Limb (tissue), 2 donors: Measurements from ENCODE around the gene RAB3C.
A peak's percentile ranks its signal among the peaks of the same experiment; 100 is the strongest.

ENCODE experiments used
- DNase-seq, 2 donors: peaks; one replicate each; pipeline ENCODE4 v3.0.0-alpha.2; 2016; ENCODE audit errors: extremely low spot score in 2 of 2

RAB3C gene

DNA sequence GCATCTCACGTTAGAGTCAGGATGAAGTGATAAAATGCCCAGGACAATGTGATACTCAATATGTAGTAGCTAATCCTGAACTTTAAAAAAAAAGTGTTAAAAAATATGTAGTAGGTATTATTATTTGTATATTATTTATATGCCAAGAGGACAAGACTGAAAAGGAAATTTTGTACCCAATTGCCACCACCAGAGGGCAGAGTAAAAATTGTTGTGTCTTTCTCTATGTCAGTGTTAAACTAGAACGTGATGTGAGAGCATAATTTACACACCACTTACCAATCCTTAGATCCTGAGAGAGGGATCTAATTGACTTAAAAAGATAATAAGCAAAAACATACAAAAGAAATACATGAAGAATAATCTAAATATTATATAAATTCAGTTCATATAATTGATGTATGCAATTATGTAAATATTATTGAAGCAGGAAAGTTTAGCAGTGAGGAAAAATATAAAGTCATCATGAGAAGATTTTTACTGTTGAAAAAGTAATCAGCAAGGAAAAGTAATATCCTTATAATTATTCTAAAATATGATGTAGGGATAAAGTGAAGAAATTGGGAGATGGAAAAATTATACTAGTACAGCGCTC is 288.9 kb downstream of the RAB3C start:
- peak in 1 of 2 donors; percentile 31 for DNase-seq

DNA sequence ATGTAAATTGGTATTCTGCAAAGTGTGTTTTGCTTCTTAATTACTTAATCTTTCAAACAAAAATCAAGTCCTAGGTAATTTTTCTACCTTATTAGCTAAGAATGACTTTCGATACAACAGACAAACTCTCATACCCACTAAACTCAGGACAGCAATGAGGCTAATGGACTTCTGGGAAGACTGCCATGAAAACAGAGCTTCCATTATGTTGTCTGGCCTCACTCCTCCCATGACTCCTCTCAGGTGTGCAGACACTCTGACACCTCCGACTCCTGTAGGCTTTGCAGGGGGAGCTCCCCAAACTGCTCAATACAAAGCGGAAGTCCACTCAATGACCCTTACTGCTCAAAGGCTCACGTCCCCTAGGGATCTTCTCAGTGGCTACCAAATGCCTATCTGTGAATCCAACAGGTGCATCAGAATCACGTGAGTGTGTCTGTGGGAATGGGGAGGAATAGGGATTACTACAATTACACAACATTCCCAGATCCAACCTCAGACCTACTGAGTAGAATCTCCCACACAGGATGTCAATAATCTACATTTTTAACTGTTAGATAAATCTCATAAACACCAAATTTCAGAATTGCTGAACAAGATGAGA is 289.9 kb downstream of the RAB3C start:
- DNase-seq = no peak

DNA sequence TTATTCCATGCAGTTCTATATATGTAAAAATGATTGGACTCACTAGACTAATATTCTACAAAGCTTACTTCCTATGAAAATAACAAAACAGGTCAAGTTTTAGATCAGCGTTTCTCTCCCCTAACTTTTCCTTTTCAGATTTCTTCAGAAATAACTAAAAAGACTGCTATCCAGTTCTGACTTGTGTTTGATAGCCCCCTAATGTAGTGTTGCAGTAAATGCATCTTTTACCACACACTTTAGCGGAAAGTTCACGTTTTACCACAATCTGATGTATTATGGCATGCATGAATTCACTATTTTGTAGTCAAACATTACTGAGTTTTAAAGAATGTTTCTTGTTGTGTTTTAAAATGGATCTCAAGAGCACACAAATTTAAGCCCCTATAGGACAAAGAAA is 292.7 kb downstream of the RAB3C start:
- DNase-seq = no peak

DNA sequence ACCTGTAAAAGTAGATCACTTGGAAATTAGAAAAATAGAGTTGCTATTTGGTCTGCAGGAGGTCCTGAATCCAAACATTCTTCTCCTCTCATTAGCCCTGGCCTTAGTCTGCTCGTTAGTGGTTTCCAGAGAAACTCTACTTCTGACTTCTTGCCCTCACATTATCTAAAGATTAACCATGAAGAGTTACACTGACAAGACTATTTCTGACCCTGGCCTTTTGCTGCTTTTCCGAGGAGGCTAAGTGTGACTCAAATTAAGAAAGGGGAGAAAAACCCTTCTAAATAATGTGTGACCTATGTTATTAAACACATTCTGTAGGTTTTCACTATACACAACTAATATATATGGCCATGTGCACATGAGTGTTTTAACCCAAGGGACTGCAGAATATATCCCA is 302.4 kb downstream of the RAB3C start:
- no peak for DNase-seq

DNA sequence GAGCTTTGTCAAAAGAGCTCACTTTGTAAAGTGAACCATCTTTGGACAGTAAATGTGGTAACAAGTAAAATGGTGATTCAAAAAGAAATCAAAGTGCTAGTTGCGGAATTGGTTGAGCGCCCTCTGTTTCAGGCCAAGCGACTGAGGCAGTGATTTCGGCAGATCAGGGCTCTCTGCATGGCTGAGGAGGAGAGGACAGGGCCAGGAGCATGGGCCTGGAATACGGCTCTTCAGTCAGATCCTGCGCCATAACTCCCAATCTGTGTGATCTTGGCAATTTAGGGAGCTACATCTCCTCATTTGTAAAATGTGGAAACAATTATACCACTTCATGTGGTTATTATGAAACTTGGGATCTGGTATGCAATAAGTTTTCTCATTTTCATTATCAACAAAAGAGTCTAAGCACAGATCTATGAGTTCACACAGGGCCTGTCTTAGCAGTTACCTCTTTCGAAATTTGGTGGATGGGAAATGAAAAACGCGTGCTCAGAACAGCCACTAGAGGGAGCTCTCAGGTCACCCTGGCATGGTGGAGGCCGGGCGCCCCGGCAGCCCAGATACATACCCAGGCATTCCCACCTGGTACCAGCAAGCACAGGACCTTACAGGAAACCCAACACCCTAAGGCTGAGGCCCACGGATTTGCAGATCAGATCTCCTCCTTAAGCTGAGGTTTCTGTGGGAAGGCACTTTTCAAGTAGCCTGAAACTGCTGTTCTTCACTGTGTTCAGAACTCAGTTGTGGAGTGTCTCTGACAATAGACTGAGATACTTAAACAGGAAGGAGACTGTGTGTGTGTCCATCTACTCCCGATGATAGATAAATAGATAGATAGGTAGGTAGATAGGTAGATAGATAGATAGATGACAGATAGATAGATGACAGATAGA is 303.7 kb downstream of the RAB3C start:
- DNase-seq = peak; percentile 67 to 70

DNA sequence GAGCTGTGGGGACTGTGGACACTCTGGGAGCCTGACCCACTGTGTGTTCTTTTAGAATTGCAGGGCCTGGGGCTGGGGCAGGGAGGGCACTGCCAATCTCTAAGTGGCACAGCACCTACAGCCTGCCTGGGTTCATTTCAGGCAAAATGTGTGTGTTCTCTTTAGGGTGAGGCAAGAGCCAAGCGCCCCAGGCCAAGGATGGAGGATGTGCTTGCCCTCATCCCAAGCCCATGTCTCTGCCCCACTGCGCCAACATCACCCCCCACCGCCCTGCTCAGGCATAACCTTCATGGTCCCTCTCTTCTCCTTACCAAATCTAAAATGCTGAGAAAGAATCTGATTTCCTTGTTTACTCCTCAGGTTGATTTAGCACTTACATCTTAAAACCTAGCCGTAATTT is 304.4 kb downstream of the RAB3C start:
- DNase-seq = no peak

DNA sequence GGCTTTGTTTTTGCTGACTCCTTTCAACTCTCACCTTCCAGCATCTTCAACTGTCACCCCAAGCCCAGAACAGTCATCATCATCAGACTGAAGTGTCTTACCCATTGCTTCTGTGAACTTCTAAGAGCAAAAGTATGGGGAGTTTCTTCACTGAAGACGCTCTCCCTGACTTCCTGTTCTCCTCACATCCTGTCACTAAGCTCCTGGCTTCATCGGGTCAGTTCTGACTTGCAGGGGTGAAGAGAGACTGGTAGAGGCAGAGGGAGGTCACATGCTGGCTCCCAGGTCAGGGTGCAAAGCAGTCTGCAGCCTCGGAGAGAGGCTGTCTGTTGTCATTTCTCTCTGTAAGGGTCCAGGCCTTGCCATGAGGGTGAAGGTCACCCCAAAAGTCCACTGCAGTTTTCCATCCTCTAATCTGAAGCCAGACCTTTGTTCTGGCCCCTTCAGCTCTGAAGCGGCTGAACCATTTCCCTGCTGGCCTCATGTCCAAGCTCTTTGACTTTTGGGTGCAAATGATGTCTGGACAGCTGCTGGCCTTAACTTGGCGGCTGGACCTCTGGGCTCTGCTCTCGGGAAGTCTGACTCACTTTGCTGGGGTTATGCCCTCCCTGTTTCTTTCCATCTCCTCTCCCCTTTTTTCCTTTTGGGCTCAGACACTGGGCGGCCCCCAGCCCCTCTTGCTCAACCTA is 305.0 kb downstream of the RAB3C start:
- DNase-seq = no peak

DNA sequence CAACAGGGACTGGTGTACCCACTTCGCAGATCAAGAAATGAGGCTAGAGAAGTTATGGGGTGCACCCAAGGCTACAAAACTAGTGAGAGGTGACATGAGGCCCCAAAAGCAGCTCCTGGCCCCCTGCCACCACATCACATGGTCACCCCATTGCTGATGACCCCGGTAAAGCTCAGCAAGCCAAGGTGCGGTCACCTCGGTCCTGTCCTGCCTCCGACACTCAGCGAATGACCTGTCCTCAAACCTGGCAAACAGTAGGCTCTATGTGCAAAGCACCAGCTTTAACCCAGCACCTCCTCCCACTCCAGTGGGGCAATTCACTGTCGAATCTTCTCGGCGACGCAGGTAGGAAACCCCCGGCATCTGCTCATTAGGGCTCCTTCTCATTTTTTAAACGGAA is 307.4 kb downstream of the RAB3C start:
- no peak for DNase-seq

DNA sequence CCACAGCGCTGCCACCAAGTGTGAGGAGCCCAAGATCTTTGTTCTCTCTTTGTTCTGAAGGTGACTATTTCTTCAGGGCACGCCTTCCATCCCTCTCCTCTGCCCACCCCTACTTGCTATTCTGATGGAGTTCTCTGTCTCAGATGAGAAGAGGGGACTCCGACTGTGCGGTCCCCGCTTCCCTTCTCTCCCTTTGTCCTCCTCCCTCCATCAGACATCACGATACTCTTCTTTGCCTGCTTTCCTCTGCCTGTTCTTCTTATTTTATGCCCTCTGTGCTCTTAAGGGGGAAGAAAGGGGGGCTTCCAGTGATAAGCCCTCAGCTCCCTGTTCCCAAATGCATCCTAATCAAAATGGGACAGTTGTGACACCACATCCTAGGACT is 307.8 kb downstream of the RAB3C start:
- DNase-seq = peak in 1 of 2 donors; percentile 41

DNA sequence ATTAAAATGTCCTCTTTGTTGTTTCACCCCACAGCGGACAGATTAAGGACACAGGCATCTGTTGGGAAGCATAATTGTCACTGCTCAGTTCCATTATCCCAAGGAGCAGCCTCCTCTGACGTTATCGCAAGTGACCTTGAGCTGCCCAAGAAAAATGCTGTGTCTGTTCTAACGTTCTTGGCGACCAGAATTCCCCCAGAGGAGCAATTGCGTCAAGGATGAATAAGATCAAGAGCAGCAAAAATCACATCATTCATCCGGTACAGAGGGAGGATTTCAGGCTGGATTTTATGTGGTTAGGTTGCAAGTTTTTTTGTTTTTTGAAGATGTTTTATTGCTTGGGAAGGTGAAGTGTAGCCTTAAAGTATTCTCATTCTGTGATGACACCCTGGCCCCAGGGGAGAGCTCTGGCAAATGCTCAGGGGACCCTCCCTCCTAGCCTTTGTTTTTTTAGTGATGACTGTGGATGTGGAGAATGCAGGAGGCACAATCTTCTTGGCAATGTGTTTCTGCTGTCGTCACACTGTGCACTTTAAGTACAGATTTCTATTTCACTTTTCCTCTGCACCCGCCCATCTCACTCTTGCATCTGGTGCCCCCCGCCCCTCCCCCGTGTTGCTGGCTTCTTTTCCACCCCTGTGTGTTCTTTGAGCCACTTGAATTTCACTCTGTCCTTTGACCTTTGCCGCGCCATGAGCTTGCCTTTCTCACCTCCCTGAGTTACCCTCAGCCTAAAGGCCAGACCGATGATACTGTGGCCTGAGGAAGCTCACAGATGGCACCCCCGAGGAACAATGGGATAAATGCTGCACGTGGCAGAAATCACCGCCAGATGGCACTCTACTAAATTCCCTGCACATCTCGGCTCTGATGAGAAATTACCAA is 308.5 kb downstream of the RAB3C start:
- DNase-seq = peak; percentile 74 to 80

DNA sequence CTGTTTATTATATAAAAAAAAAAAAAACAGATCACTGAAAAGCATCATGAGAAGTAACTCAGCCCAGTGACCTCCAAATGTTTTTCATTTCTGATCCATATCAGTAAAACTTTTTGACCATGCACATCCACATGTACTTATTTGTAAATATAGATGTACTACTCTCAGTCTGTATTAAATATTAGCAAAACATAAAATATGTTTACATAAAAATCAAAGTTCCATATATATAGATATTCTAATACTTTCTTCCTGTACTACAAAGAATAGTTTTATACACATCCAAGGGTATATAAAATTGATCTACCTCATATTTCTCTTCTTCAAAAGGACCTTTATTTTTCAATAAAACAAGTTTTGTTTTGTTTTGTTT is 309.1 kb downstream of the RAB3C start:
- no peak for DNase-seq

DNA sequence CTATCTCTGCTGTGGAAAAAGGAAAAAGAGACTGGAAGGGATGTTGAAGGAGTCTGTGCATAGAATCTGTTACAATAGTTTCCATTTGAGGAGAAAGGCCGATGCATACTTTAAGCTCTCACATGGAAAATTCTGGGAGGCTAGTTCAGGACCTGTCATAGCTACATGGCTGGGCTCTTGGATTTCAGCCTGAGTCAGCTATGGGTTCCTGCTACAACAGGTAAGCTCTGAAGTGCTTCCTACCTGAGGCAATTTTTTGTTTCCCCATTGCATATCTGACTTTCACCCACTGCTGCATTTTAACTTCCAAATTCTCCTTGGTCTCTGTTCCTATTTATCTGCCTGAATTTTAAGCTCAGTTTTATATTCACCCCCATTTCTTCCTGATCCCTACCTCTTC is 310.7 kb downstream of the RAB3C start:
- DNase-seq = no peak

DNA sequence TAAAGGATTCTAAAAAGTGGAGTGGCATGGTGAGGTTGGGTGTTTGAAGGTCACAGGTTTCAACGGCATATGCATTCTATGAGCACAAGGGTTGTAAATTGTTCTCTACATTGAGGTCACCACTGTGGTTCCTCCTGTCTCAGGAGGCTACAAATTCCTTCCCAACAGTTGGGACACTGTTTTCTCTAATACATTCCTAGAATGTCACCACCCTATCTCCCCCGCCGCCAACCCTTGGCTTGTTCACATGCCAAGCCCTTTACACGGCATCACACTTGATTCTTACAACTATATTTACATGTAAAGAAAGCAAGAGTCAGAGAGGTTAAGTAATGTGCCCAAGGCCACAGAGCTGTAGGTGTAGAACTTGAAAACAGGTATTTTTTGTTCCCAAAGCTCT is 315.1 kb downstream of the RAB3C start:
- no peak for DNase-seq

DNA sequence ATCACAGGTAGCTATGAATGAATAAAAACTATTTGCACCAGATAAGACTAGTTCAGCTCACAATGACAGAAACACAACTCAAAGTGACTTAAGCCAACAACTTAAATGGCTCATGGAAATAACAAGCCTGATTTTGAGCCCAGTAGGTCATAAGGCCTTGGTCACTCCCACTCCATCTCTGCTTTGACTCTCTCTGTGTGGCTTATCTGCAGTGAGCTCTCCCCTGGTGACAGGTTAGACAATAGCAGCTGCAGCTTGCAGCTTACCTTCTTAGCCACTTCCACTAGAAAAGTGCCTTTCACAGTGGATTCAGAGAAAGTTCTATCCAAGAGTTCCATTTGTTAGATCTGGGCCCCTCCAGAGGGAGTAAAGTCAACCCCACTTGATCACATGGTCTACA is 315.7 kb downstream of the RAB3C start:
- DNase-seq = no peak

DNA sequence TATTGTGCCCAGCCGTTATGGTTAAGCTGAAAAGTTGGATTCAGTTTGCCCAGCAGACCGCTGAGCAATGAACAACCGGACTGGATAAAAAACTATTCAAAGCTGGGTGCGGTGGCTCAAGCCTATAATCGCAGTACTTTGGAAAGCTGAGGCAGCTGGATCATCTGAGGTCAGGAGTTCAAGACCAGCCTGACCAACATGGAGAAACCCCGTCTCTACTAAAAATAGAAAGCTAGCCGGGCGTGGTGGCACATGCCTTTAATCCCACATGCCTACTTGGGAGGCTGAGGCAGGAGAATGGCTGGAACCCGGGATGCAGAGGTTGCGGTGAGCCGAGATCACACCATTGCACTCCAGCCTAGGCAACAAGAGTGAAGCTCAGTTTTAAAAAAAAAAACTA is 318.4 kb downstream of the RAB3C start:
- DNase-seq = no peak

DNA sequence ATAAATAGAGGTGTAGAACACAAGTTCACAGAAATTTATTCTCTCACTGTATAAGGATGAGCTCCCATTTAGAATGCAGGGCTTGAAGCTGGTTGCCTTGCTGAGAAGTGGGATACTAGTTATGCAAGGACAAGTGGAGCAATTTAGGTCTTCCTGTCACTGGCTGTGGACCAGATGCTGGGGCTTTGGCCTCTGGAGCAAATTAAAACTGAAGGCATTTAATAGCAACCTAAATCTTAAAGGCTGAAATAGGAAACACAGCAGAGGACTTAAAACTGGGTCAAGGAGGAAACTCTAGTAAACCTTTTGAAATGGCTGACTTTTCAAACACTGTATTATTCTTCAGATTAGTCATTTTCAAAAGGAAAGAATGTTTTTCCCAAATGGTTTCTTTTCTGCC is 319.4 kb downstream of the RAB3C start:
- no peak for DNase-seq

DNA sequence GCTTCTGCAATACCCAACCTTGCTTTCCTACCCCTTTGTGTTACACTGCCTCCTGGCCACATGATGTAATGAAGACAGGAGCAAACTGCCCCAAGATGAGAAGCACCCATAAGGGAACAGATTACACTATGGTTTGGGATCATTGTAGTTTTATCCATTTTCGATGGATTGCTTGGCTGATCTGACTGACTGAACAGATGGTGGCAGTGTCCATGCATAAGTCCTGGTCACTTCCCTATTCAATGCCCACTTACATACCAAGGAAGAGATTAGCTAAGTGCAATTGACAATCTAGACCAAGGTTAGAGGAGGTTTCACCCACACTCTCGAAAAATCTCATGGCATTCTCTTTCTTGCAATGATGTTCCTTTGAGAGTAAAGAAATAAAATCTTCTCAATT is 319.9 kb downstream of the RAB3C start:
- no peak for DNase-seq

DNA sequence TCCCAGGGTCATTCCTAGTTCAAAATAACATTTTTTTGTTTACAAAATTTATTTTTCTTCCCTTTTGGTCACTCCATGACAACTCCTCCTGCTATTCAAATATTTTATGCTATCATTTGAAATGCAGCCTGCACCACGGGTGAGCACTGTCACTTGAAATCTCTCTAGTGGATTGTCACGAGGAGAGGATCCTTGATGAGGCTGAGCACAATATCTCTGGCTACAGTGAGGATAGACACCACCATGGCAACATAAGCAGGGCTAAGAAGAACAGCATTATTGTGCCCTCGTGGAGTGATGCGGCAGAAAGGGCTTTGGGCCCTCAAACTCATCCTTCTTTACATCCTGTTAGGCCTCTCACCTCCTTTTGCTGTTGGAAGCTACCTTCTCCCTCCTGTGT is 321.9 kb downstream of the RAB3C start:
- DNase-seq = no peak

DNA sequence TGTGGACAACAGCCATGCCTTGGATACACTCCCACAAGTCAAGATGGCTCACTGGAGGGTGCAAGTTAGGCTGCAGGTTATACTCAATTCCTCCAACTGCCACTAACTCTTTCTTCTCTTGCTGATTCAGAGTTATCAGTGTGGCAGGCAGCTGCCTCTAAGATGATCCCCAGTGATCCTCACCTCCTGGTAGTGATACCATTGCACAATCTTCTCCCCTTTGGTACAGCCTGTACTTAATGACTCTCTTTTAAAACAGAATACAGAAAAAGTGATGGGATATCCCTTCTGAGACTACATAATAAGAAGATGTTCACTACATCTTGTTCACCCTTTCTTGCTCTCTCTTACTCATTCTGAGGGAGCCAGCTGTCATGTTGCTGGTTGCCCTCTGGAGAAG is 323.1 kb downstream of the RAB3C start:
- DNase-seq = no peak
